HEK293 (cell line): Measurements from ENCODE around the gene SYNPO2.

Experiments used
- CTCF ChIA-PET: fragments of 350-600 bp; formaldehyde crosslinking; extraction: SDS; loops from one replicate; lab custom pipeline; 2021; ENCODE audit warnings: antibody characterized with exemption; lab: Yijun Ruan, JAX
- POLR2A ChIA-PET: fragments of 300-600 bp; formaldehyde crosslinking; extraction: SDS; loops from one replicate; lab custom pipeline; 2020; ENCODE audit warnings: antibody characterized with exemption, inconsistent platforms; lab: Yijun Ruan, JAX
- H3K27ac ChIP-seq: fragments of 200-500 bp; sonication (Bioruptor generic); 2 replicates; pipeline ENCODE4 v1.5.1; 2014; ENCODE audit warnings: low read depth, low read length, control low read depth, inconsistent platforms; ENCODE audit errors: extremely low read depth
- H3K36me3 ChIP-seq, 2 experiments: fragments of 200-500 bp in 1 of 2; sonication (Bioruptor generic) in 1 of 2; 1 replicate in 1 of 2; 2 replicates in 1 of 2; pipeline ENCODE4 v1.5.1; 2014 to 2017; ENCODE audit warnings: inconsistent platforms in 2 of 2, low read length in 2 of 2; ENCODE audit not compliant: control insufficient read depth in 2 of 2, insufficient read depth in 1 of 2
- H3K4me1 ChIP-seq: fragments of 200-500 bp; sonication (Bioruptor generic); 2 replicates; pipeline ENCODE4 v1.5.1; 2014; ENCODE audit warnings: mild to moderate bottlenecking, low read length, inconsistent platforms; ENCODE audit not compliant: control insufficient read depth, insufficient read depth
- H3K4me3 ChIP-seq: 2 replicates; pipeline ENCODE4 v1.5.1; 2011; ENCODE audit warnings: low read depth, mild to moderate bottlenecking, control low read depth, low read length, moderate library complexity
- H3K9me3 ChIP-seq: fragments of 200-500 bp; sonication (Bioruptor generic); 2 replicates; pipeline ENCODE4 v1.5.1; 2014; ENCODE audit warnings: low read depth, low read length, inconsistent platforms; ENCODE audit not compliant: control insufficient read depth, insufficient read depth
- GLI2 ChIP-seq: fragments of 450-650 bp; formaldehyde crosslinking; IDR thresholded peaks from 2 replicates; pipeline ENCODE4; 2017; ENCODE audit warnings: missing biosample characterization, missing genetic modification characterization, low read depth, borderline replicate concordance
- KLF7 ChIP-seq: fragments of 450-650 bp; formaldehyde crosslinking; IDR thresholded peaks from 2 replicates; pipeline ENCODE4 v1.5.1; 2016; ENCODE audit warnings: missing biosample characterization, missing genetic modification characterization, borderline replicate concordance
- KLF9 ChIP-seq: fragments of 450-650 bp; formaldehyde crosslinking; IDR thresholded peaks from 2 replicates; pipeline ENCODE4 v1.5.1; 2016; ENCODE audit warnings: missing biosample characterization, missing genetic modification characterization, low read depth
- SCRT1 ChIP-seq: fragments of 450-650 bp; formaldehyde crosslinking; IDR thresholded peaks from 2 replicates; pipeline ENCODE4 v1.5.1; 2016; ENCODE audit warnings: missing biosample characterization, missing genetic modification characterization, borderline replicate concordance
- SETDB1 ChIP-seq: IDR thresholded peaks from one replicate; pipeline ENCODE4 v1.6.1; 2017; ENCODE audit warnings: mild to moderate bottlenecking, low read length, moderate library complexity, mixed read lengths; ENCODE audit not compliant: insufficient read length
- SP7 ChIP-seq: fragments of 450-650 bp; formaldehyde crosslinking; IDR thresholded peaks from 2 replicates; pipeline ENCODE4 v1.5.1; 2016; ENCODE audit warnings: missing biosample characterization, missing genetic modification characterization
- YY2 ChIP-seq: fragments of 450-650 bp; formaldehyde crosslinking; IDR thresholded peaks from 2 replicates; pipeline ENCODE4 v1.5.1; 2016; ENCODE audit warnings: missing biosample characterization, missing genetic modification characterization
- ZBTB7A ChIP-seq: fragments of 450-650 bp; formaldehyde crosslinking; IDR thresholded peaks from 2 replicates; pipeline ENCODE4 v1.5.1; 2016; ENCODE audit warnings: low read depth, missing biosample characterization, missing genetic modification characterization
- ZEB2 ChIP-seq: fragments of 450-650 bp; formaldehyde crosslinking; IDR thresholded peaks from 2 replicates; pipeline ENCODE4 v1.5.1; 2016; ENCODE audit warnings: missing biosample characterization, missing genetic modification characterization
- ZFP41 ChIP-seq: fragments of 450-650 bp; formaldehyde crosslinking; IDR thresholded peaks from 2 replicates; pipeline ENCODE4 v1.5.1; 2016; ENCODE audit warnings: missing biosample characterization, missing genetic modification characterization, borderline replicate concordance
- ZNF221 ChIP-seq: fragments of 450-650 bp; formaldehyde crosslinking; IDR thresholded peaks from 2 replicates; pipeline ENCODE4 v1.5.1; 2017; ENCODE audit warnings: missing biosample characterization, missing genetic modification characterization, borderline replicate concordance
- ZNF248 ChIP-seq: fragments of 450-650 bp; formaldehyde crosslinking; IDR thresholded peaks from 2 replicates; pipeline ENCODE4 v1.5.1; 2017; ENCODE audit warnings: missing biosample characterization, missing genetic modification characterization
- ZNF324 ChIP-seq: fragments of 450-650 bp; formaldehyde crosslinking; IDR thresholded peaks from 2 replicates; pipeline ENCODE4 v1.5.1; 2016; ENCODE audit warnings: missing biosample characterization, missing genetic modification characterization
- ZNF354C ChIP-seq: fragments of 450-650 bp; formaldehyde crosslinking; IDR thresholded peaks from 2 replicates; pipeline ENCODE4 v1.5.1; 2016; ENCODE audit warnings: missing biosample characterization, missing genetic modification characterization, low read depth, borderline replicate concordance
- ZNF394 ChIP-seq: fragments of 450-650 bp; formaldehyde crosslinking; IDR thresholded peaks from 2 replicates; pipeline ENCODE4 v1.5.1; 2016; ENCODE audit warnings: missing biosample characterization, missing genetic modification characterization, mild to moderate bottlenecking, moderate library complexity, borderline replicate concordance
- ZNF473 ChIP-seq: fragments of 450-650 bp; formaldehyde crosslinking; IDR thresholded peaks from 2 replicates; pipeline ENCODE4 v1.5.1; 2017; ENCODE audit warnings: missing biosample characterization, missing genetic modification characterization
- ZNF560 ChIP-seq: fragments of 450-650 bp; formaldehyde crosslinking; IDR thresholded peaks from 2 replicates; pipeline ENCODE4 v1.5.1; 2017; ENCODE audit warnings: missing biosample characterization, missing genetic modification characterization, borderline replicate concordance
- ZNF561 ChIP-seq: fragments of 450-650 bp; IDR thresholded peaks from 2 replicates; pipeline ENCODE4 v1.5.1; 2018; ENCODE audit warnings: missing biosample characterization, missing genetic modification characterization, borderline replicate concordance
- ZNF660 ChIP-seq: fragments of 450-650 bp; IDR thresholded peaks from 2 replicates; pipeline ENCODE4 v1.5.1; 2018; ENCODE audit warnings: missing biosample characterization, mild to moderate bottlenecking, missing genetic modification characterization
- ZNF664 ChIP-seq: fragments of 450-650 bp; formaldehyde crosslinking; IDR thresholded peaks from 2 replicates; pipeline ENCODE4 v1.5.1; 2016; ENCODE audit warnings: missing biosample characterization, missing genetic modification characterization
- ZNF707 ChIP-seq: fragments of 450-650 bp; formaldehyde crosslinking; IDR thresholded peaks from 2 replicates; pipeline ENCODE4 v1.5.1; 2016; ENCODE audit warnings: missing biosample characterization, missing genetic modification characterization
- ZNF747 ChIP-seq: fragments of 450-650 bp; formaldehyde crosslinking; IDR thresholded peaks from 2 replicates; pipeline ENCODE4 v1.5.1; 2016; ENCODE audit warnings: missing biosample characterization, missing genetic modification characterization
- TF ChIP-seq, protein P1 (sequence below): fragments of 450-650 bp; formaldehyde crosslinking; IDR thresholded peaks from 2 replicates; pipeline ENCODE4 v1.5.1; 2016; ENCODE audit warnings: missing biosample characterization, missing genetic modification characterization, borderline replicate concordance
- TF ChIP-seq, protein P2 (sequence below): fragments of 450-650 bp; formaldehyde crosslinking; IDR thresholded peaks from 2 replicates; pipeline ENCODE4 v1.5.1; 2016; ENCODE audit warnings: missing biosample characterization, missing genetic modification characterization
- TF ChIP-seq, protein P3 (sequence below): fragments of 450-650 bp; formaldehyde crosslinking; IDR thresholded peaks from 2 replicates; pipeline ENCODE4 v1.5.1; 2016; ENCODE audit warnings: missing biosample characterization, missing genetic modification characterization, low read depth

The SYNPO2 gene

DNA sequence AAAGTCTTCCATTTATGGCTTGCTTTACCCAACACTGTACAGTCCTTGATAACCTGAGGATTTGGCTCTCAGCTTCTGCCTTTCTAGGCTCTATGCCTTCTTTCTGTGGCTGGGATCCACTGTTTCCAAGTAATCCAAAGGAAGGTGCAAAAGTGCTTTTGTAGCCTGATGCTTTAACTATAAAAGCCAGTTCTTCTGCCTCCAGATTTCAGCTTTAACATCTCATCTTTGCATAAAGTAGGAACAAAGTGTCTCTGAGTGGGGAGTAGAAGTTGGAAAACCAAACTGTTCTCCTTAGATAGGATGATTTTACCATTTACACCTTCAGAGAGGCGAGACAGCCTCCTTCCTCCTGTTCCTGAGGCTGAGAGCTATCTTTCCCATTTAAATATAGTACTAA lies 41.7 kb upstream of the SYNPO2 start (continued):
- TF ChIP-seq, protein P1, sequence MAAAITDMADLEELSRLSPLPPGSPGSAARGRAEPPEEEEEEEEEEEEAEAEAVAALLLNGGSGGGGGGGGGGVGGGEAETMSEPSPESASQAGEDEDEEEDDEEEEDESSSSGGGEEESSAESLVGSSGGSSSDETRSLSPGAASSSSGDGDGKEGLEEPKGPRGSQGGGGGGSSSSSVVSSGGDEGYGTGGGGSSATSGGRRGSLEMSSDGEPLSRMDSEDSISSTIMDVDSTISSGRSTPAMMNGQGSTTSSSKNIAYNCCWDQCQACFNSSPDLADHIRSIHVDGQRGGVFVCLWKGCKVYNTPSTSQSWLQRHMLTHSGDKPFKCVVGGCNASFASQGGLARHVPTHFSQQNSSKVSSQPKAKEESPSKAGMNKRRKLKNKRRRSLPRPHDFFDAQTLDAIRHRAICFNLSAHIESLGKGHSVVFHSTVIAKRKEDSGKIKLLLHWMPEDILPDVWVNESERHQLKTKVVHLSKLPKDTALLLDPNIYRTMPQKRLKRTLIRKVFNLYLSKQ: no peak
- TF ChIP-seq ZBTB7A (tag by site-specific recombination) (no peak), GLI2 (tag by site-specific recombination) (no peak), ZNF473 (no peak), ZNF394 (no peak), ZFP41 (no peak), ZNF324 (tag by site-specific recombination) (no peak)

DNA sequence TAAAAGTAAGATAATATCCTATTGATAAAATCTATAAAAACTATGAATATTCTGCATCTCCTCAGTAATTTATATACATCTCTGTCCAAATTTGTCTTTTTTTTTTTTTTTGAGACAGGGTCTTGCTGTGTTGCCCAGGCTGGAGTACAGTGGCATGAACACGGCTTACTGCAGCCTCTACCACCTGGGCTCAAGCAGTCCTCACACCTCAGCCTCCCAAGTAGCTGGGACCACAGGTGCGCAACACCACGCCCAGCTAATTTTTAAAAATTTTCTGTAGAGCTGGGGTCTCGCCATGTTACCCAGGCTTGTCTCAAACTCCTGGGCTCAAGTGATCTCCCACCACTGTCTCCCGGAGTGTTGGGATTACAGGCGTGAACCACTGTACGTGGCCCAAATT lies 40.4 kb upstream of the SYNPO2 start:
- no peaks in the 10 kb centered on the region for H3K9me3 ChIP-seq
- H3K27ac ChIP-seq: no peak overlapping the region
- H3K4me1 ChIP-seq: no peaks in the 10 kb centered on the region; the same call in 1 of the 2 replicates
- ChIA-PET POLR2A (no interaction called here), CTCF (interaction anchor here (1.6 kb wide), 1 partner anchor 16 kb away, joined by 6 read pairs; no protein-coding TSS in a partner anchor)
- no peak overlapping the region for H3K4me3 ChIP-seq
- H3K36me3 ChIP-seq: no peaks in the 10 kb centered on the region
- TF ChIP-seq GLI2 (tag by site-specific recombination): no peak
- TF ChIP-seq ZEB2 (tag by site-specific recombination): no peak
- TF ChIP-seq ZNF707 (tag by site-specific recombination): no peak
- TF ChIP-seq KLF7 (tag by site-specific recombination): no peak
- TF ChIP-seq ZNF248: no peak
- TF ChIP-seq SETDB1: no peak
- no peak for TF ChIP-seq ZNF660 (tag by site-specific recombination)
- no peak for TF ChIP-seq SP7 (tag by site-specific recombination)
- no peak for TF ChIP-seq ZNF221 (tag by site-specific recombination)
- no peak for TF ChIP-seq ZNF354C
- TF ChIP-seq, protein P2, sequence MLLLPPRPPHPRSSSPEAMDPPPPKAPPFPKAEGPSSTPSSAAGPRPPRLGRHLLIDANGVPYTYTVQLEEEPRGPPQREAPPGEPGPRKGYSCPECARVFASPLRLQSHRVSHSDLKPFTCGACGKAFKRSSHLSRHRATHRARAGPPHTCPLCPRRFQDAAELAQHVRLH (tag by site-specific recombination): no peak
- TF ChIP-seq ZNF747 (tag by site-specific recombination): no peak
- no peak for TF ChIP-seq ZNF560 (tag by site-specific recombination)
- TF ChIP-seq, protein P3, sequence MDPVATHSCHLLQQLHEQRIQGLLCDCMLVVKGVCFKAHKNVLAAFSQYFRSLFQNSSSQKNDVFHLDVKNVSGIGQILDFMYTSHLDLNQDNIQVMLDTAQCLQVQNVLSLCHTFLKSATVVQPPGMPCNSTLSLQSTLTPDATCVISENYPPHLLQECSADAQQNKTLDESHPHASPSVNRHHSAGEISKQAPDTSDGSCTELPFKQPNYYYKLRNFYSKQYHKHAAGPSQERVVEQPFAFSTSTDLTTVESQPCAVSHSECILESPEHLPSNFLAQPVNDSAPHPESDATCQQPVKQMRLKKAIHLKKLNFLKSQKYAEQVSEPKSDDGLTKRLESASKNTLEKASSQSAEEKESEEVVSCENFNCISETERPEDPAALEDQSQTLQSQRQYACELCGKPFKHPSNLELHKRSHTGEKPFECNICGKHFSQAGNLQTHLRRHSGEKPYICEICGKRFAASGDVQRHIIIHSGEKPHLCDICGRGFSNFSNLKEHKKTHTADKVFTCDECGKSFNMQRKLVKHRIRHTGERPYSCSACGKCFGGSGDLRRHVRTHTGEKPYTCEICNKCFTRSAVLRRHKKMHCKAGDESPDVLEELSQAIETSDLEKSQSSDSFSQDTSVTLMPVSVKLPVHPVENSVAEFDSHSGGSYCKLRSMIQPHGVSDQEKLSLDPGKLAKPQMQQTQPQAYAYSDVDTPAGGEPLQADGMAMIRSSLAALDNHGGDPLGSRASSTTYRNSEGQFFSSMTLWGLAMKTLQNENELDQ: no peak
- TF ChIP-seq YY2 (tag by site-specific recombination): no peak
- no peak for TF ChIP-seq ZNF561 (tag by site-specific recombination)
- no peak for TF ChIP-seq KLF9 (tag by site-specific recombination)
- TF ChIP-seq SCRT1 (tag by site-specific recombination): no peak
- no peak for TF ChIP-seq ZNF664 (tag by site-specific recombination)
